B cell (primary cell): Measurements from ENCODE around the gene CDNF. TPM values are rescaled to one million over a fixed set of nuclear protein-coding genes. Genes with fewer than 3 reads are reported as not detected.

Experiments used
- ATAC-seq: fragments of 200-7000 bp; cut with Tn5 transposase; one replicate; pipeline ENCODE4 v1.10.0; 2021; ENCODE audit warnings: low read depth, mild to moderate bottlenecking, moderate number of reproducible peaks, moderate library complexity
- CTCF ChIA-PET: fragments of 350-600 bp; sonication (Branson Sonifier 250); formaldehyde crosslinking; loops from one replicate; lab custom pipeline; 2021; ENCODE audit warnings: antibody characterized with exemption, inconsistent platforms; lab: Charles Lee
- POLR2A ChIA-PET: fragments of 350-600 bp; sonication (Branson Sonifier 250); formaldehyde crosslinking; loops from one replicate; lab custom pipeline; 2021; ENCODE audit warnings: antibody characterized with exemption; lab: Charles Lee
- DNase-seq: peaks from one replicate; pipeline ENCODE4 v3.0.0; 2013
- H2AFZ ChIP-seq: 2 replicates; pipeline ENCODE4 v1.6.1; 2012; ENCODE audit warnings: mild to moderate bottlenecking, low read depth, low read length; ENCODE audit not compliant: insufficient read depth, poor library complexity, severe bottlenecking
- H3K27ac ChIP-seq, 2 donors: 1 replicate in 1 of 2; 2 replicates in 1 of 2; pipeline ENCODE4 v1.5.1; 2012 to 2013; ENCODE audit warnings: low read length in 2 of 2, mild to moderate bottlenecking in 2 of 2, moderate library complexity in 1 of 2
- H3K27me3 ChIP-seq, 4 experiments: fragments of 200-600 bp in 1 of 4; sonication (generic) in 1 of 4; replicated peaks in 1 of 4; 1 replicate in 2 of 4; 2 replicates in 2 of 4; pipeline versions ENCODE4 v1.6.1 to v1.7.0; 2013 to 2016; ENCODE audit warnings: low read length in 3 of 4, mild to moderate bottlenecking in 2 of 4, mixed read lengths in 1 of 4, moderate library complexity in 1 of 4; ENCODE audit not compliant: insufficient read depth in 4 of 4, control insufficient read depth in 3 of 4; ENCODE audit errors: control extremely low read depth in 1 of 4
- H3K36me3 ChIP-seq, 2 experiments: replicated peaks in 1 of 2; 1 replicate in 1 of 2; 2 replicates in 1 of 2; pipeline versions ENCODE4 v1.6.1 to v1.7.1; 2013; ENCODE audit warnings: low read length in 1 of 2; ENCODE audit not compliant: insufficient read depth in 2 of 2, control insufficient read depth in 1 of 2; ENCODE audit errors: control extremely low read depth in 1 of 2, extremely low read depth in 1 of 2
- H3K4me1 ChIP-seq, 2 donors: fragments of 200-600 bp in 1 of 2; sonication (generic) in 1 of 2; 1 replicate in 1 of 2; 2 replicates in 1 of 2; pipeline versions ENCODE4 v1.5.1 to v1.6.1; 2013 to 2017; ENCODE audit warnings: low read length in 2 of 2; ENCODE audit not compliant: control insufficient read depth in 2 of 2, insufficient read depth in 2 of 2
- H3K4me2 ChIP-seq: replicated peaks from 2 replicates; pipeline ENCODE3; 2012; ENCODE audit warnings: mild to moderate bottlenecking, low read depth, low read length; ENCODE audit not compliant: poor library complexity, severe bottlenecking
- H3K4me3 ChIP-seq, 5 experiments: fragments of 200-600 bp in 1 of 5; sonication (generic) in 1 of 5; 1 replicate in 3 of 5; 2 replicates in 2 of 5; pipeline versions ENCODE4 v1.5.1 to v1.7.0; 2011 to 2016; ENCODE audit warnings: low read length in 4 of 5, mild to moderate bottlenecking in 4 of 5, low read depth in 2 of 5, control low read depth in 1 of 5, moderate library complexity in 1 of 5; ENCODE audit not compliant: insufficient read depth in 1 of 5; ENCODE audit errors: control extremely low read depth in 1 of 5, extremely low read depth in 1 of 5
- H3K79me2 ChIP-seq: fragments of 200-600 bp; sonication (generic); one replicate; pipeline ENCODE4 v1.6.0; 2016; ENCODE audit warnings: low read length; ENCODE audit not compliant: control insufficient read depth, insufficient read depth
- H3K9ac ChIP-seq: fragments of 200-600 bp; sonication (generic); 2 replicates; pipeline ENCODE4 v1.6.1; 2017; ENCODE audit warnings: mild to moderate bottlenecking, low read length, moderate library complexity
- H3K9me3 ChIP-seq, 3 donors: one replicate each; pipeline versions ENCODE4 v1.6.1 to v1.7.1; 2013; ENCODE audit warnings: low read length in 2 of 3; ENCODE audit not compliant: control insufficient read depth in 2 of 3, insufficient read depth in 1 of 3; ENCODE audit errors: control extremely low read depth in 1 of 3
- H4K20me1 ChIP-seq: 2 replicates; pipeline ENCODE4 v1.6.0; 2012; ENCODE audit warnings: mild to moderate bottlenecking, low read length; ENCODE audit not compliant: insufficient read depth, control insufficient read depth, poor library complexity, severe bottlenecking
- H3K27ac Mint-ChIP-seq: one replicate; pipeline ENCODE4 v1.8.0; 2021; ENCODE audit warnings: mixed read lengths
- H3K27me3 Mint-ChIP-seq: one replicate; pipeline ENCODE4 v1.8.0; 2021; ENCODE audit warnings: mixed read lengths
- H3K4me1 Mint-ChIP-seq: one replicate; pipeline ENCODE4 v1.8.0; 2021; ENCODE audit warnings: mixed read lengths
- H3K4me3 Mint-ChIP-seq: one replicate; pipeline ENCODE4 v1.8.0; 2021; ENCODE audit warnings: mixed read lengths
- H3K9me3 Mint-ChIP-seq: one replicate; pipeline ENCODE4 v1.8.0; 2022; ENCODE audit warnings: mixed read lengths; ENCODE audit not compliant: insufficient read depth
- CTCF ChIP-seq: fragments of 200-600 bp; IDR thresholded peaks from one replicate; pipeline ENCODE4 v1.8.0; 2022; ENCODE audit warnings: antibody characterized with exemption, mild to moderate bottlenecking
- EZH2 ChIP-seq: IDR thresholded peaks from 2 replicates; pipeline ENCODE4 v1.6.1; 2012; ENCODE audit warnings: borderline replicate concordance, low read depth, mild to moderate bottlenecking, moderate library complexity, low read length; ENCODE audit not compliant: insufficient read depth, poor library complexity, severe bottlenecking
- WGBS: methylation state at CpG from one replicate; pipeline ENCODE4 v1.1.5; 2013; ENCODE audit warnings: missing lambda C conversion rate; ENCODE audit not compliant: insufficient coverage; 5-methylcytosine and 5-hydroxymethylcytosine counted together
- intact Hi-C: fragments of 100-400 bp; cut with micrococcal nuclease; formaldehyde crosslinking; loops from one replicate; pipeline ENCODE4 v1.10.0; 2022
- polyA plus RNA-seq: library from polyadenylated mRNA; depleted of rRNA; stranded (reverse); fragments of >200 nt; gene quantifications from 2 replicates; pipeline ENCODE4 v1.2.3, GENCODE V29; 2012
- total RNA-seq, 2 donors: library from RNA; stranded (reverse); fragments of 120-200 nt in 1 of 2; gene quantifications; 1 replicate in 1 of 2; 2 replicates in 1 of 2; pipeline versions ENCODE4 v1.2.3 to v1.2.4, GENCODE V29; 2013 to 2022

Gene CDNF
- total and polyA plus RNA-seq, 2 donors (not counting 1 experiment from before 2014, with no cell fraction given) = 1.4 to 1.8 TPM

DNA sequence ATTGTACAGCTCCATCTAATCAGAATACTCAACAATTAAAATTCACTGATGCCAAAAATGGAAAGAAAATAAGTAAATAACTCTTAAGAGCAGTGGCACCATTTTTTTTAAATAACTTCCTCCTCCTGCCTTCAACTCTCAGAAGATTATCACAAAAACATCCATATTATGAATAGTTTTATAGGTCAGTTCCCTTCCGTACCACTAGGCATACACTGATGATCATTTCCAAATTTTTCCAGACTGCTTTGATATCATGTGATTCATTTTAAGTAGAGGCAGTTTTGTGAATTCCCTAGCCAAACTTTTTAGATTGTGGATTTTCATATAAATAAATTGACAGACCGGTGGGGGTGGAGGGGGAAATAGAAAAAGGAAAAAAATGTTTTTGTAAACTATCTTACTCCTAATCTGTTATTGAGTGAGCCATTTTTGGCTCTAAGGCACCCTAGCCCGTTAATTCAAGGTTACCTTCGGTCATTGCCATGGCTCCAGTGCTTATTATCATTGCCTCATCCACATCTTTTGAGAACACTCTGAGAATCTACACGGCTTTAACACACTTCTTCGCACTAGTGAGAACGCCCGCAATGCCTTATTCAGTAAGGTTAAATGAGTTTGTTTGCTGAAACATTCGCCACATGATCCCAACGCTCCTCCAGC lies 64.2 kb downstream of the CDNF start:
- 92% methylated on average over 6 of the region's 10 CpGs for WGBS
- intact Hi-C loops = no loop called here
- Histone ChIP-seq H3K9me3 (no peaks in the 10 kb centered on the region), H3K27ac (no peak overlapping the region), H3K4me1 (no peaks in the 10 kb centered on the region), H4K20me1 (no peaks in the 10 kb centered on the region), H3K27me3 (no peaks in the 10 kb centered on the region), H3K9ac (no peak overlapping the region), H2AFZ (no peak overlapping the region), H3K79me2 (no peaks in the 10 kb centered on the region), H3K4me2 (no peak overlapping the region), H3K4me3 (no peak overlapping the region), H3K36me3 (no peaks in the 10 kb centered on the region)
- CTCF ChIA-PET = no interaction called here
- TF ChIP-seq EZH2 = no peak
- TF ChIP-seq CTCF = no peak
- H3K27ac Mint-ChIP-seq = no peak overlapping the region
- no peak overlapping the region for H3K4me3 Mint-ChIP-seq
- DNase-seq = no peak
- peaks cover 4% of the 10 kb centered on the region for H3K4me1 Mint-ChIP-seq
- no peaks in the 10 kb centered on the region for H3K9me3 Mint-ChIP-seq
- no peak for ATAC-seq
- no peaks in the 10 kb centered on the region for H3K27me3 Mint-ChIP-seq
- POLR2A ChIA-PET = no interaction called here

DNA sequence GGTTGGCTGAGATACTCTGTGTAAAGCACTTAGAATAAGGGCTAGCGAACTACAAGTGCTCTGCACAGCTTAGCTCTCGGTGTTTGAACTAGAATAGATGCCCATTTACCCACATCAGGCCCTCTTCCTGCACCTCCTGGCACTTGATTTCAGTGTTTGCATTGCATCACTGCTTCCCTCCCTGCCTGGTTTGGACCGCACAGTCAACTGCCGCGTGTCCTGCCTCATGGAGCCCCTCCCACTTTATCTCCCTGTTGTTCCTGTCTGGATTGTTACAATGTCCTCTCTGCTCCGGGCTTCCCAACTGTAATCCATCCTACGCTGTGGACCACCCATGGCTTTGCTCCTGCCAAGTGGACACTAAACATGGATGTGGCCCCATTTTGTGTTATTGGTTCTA lies 65.4 kb downstream of the CDNF start:
- POLR2A ChIA-PET = interaction anchor here (0.7 kb wide), 1 partner anchor 27 kb away, joined by 4 read pairs; no protein-coding TSS in a partner anchor
- intact Hi-C loops = no loop called here
- WGBS = 96% methylated on average over 6 of the region's 7 CpGs

More for the DNA sequence above, 65.4 kb downstream of the CDNF start:
- Histone ChIP-seq H3K9me3 (no peaks in the 10 kb centered on the region), H4K20me1 (no peaks in the 10 kb centered on the region), H3K79me2 (no peaks in the 10 kb centered on the region), H3K4me2 (no peak overlapping the region), H3K36me3 (no peaks in the 10 kb centered on the region), H2AFZ (no peak overlapping the region), H3K9ac (no peak overlapping the region), H3K4me1 (peaks cover 0 to 4% of the 10 kb centered on the region in 2 donors), H3K4me3 (no peak overlapping the region), H3K27ac (no peak overlapping the region), H3K27me3 (no peaks in the 10 kb centered on the region)
- H3K27me3 Mint-ChIP-seq = no peaks in the 10 kb centered on the region
- H3K4me1 Mint-ChIP-seq = peaks cover 6% of the 10 kb centered on the region
- no peak for TF ChIP-seq CTCF
- TF ChIP-seq EZH2 = no peak
- DNase-seq (no peak), ATAC-seq (no peak)
- CTCF ChIA-PET = no interaction called here
- H3K27ac Mint-ChIP-seq = no peak overlapping the region
- H3K4me3 Mint-ChIP-seq = no peak overlapping the region
- no peaks in the 10 kb centered on the region for H3K9me3 Mint-ChIP-seq
